ENCODE data around the gene PIKFYVE.
A peak's percentile ranks its signal among the peaks of the same experiment; 100 is the strongest.
"Not testable (repeated sequence)": the region's sequence is repeated elsewhere in the genome, so short reads cannot be mapped to it uniquely, and the experiment has no call there.

PIKFYVE gene

DNA sequence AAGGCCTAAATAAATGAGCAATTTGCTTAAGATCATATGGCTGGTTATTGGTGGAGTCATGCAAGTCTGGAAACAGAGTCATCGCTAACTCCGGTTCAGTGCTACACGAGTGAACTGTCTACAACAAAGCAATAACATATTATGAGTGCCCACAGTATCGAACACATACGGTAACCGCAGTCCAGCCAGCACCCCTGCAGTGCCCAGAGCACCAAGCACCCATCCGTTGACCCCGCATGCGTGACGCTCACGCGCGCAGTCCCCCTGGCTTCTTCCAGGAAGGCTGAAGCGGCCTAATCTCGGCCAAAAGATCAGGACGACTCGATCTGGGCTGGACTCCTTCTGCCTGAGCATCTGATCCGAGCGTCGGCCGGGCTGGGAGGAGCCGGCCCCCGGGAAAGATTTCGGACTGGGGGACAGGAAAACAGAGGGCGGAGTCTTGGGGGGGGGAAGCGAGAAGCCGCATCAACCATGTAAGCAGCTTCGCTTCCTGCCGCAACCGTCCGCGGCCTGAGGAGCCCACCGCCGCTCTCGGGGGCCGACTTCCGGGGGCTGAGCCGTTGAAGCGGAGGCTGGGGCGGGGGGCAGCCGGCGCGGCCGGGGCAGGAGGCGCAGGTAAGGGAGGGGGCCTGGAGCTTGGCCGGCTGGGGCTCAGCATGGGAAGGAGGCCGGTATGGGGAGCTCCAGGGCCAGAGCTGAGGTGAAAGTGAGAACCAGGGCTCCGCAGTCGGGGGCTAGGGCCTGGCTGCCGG, at the start of gene PIKFYVE:
PIKFYVE (plus strand) TSS at position 455 of the 752 bp plus-strand sequence. CDS start 5,265 bp downstream, outside the sequence.
- DNase-seq = peak; percentile 94

GRCh38 chr2:208221873-208222272, 44.2 kb upstream of the PIKFYVE start:
- not testable (repeated sequence) for DNase-seq

- no peak for DNase-seq
Measured at GRCh38 chr2:208222351-208222750, 43.7 kb upstream of the PIKFYVE start.

GRCh38 chr2:208224802-208225201, 41.3 kb upstream of the PIKFYVE start:
- DNase-seq = no peak

DNA sequence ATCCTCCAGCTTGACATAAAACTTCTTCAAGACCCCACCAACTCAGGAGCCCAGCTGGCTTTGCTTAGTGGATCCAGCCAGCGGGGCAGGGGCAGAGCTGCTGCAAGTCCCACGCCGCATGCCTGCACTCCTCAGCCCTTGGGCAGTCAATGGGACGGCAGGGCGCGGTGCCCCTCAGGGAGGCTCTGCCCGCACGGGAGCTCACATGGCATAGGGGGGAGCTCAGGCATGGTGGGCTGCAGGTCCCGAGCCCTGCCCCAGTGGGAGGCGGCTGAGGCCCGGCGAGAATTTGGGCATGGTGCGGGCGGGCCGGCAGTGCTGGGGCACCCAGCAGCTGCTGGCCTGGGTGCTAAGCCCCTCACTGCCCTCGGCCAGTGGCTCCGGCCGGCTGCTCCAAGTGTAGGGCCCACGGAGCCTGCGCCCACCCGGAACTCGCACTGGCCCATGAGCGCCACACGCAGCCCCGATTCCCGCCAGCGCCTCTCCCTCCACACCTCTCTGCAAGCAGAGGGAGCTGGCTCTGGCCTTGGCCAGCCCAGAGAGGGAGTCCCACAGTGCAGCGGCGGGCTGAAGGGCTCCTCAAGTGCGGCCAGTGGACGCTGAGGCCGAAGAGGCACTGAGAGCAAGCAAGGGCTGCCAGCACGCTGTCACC, 38.3 kb upstream of the PIKFYVE start:
- no peak for DNase-seq

- DNase-seq = no peak
Measured at GRCh38 chr2:208228476-208228875, 37.6 kb upstream of the PIKFYVE start.

DNA sequence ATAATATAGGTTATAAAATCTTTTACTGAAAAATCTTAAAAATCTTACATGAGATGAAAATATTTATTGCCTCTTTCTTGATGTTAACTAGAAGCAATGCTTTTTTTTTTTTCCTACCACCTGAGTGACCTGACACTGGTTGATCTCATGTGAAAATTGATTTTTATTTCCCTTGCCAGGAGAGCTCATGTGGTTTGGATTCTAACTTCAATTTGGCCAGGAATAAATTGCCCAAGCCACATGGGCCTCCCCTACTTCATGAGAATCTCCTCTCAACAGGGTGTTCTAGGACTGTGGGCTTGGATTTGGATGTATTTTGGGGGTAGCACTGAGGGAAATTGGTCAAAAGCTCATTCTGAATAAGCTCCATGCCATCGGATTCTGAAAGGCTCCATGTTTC, 31.3 kb upstream of the PIKFYVE start:
- no peak for DNase-seq

DNA sequence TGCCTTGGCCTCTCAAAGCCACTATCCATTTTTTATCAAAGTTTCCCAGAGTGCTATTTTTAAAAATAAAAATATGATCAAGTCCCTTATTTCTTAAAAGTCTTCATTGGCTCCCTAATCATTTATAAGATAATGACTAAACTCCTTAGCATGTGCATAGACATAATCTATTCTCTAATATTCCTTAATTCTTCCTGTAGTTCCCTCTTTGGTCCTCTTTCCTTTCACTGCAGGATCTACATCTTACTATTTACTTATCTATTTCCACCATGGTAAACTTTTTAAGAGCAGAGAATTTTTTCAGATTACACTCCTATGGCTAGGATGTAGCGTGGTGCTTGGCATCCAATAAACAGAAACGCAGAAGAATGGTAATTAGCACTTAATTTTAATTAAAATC, 30.2 kb upstream of the PIKFYVE start:
- DNase-seq = no peak

- no peak for DNase-seq
Measured at GRCh38 chr2:208239770-208240493, 26.1 kb upstream of the PIKFYVE start.

GRCh38 chr2:208240619-208241209, 25.3 kb upstream of the PIKFYVE start:
- no peak for DNase-seq

- DNase-seq = no peak
Measured at GRCh38 chr2:208244422-208244821, 21.6 kb upstream of the PIKFYVE start.

DNA sequence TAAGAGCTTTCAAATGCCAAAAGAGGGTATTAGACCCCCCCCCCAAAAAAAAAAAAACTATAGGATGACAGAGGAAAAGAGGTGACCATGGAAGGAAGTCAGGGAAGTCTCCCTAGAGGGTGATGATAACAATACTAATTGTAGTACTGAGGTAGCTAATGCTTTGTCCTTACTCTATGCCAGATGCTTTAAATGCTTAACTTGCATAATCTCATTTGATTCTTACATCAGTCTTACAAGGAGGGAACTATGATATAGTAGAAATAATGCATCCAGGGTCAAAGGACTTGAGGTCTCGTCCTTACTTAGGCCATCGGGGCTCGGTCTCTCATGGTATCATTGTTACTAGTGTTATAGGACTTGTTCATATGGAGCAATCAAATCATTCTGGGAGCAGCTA, 20.3 kb upstream of the PIKFYVE start:
- no peak for DNase-seq

DNA sequence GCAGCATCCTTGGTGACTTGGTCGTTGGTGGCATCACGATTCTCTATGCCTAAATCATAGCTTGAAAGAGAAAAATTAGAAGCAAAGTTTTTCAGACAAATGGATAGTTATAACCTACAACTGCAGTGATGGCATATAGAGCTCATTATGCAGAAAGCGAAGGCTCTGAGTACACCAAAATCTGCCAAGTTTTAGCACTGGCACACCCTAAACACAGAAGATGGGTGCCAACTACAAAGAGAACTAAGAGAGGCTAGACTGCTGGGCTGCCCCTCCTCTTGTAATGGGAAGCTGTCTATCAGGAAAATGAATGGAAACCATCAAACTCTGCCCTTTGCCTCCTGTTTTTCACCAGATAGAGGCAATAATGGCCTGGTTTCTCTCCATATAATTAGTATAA, 17.5 kb upstream of the PIKFYVE start:
- DNase-seq = no peak

DNA sequence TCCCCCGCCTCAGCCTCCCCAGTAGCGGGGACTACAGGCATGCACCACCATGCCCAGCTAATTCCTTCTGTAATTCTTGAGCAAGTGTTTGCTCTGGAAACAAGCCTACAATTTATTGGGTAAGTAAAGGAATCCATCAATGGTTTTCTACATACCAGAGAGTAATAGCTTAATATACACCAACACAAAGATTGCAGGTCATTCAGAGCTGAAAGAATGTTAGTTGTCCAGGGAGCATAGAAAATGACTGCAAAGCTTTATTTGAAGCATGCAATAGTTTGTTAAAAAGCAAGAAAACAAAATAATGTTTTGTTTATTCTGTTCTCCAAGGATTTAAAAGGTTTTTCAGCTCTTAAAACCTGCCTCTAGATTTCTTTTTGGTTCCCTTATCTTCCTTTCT, 16.8 kb upstream of the PIKFYVE start:
- no peak for DNase-seq

DNA sequence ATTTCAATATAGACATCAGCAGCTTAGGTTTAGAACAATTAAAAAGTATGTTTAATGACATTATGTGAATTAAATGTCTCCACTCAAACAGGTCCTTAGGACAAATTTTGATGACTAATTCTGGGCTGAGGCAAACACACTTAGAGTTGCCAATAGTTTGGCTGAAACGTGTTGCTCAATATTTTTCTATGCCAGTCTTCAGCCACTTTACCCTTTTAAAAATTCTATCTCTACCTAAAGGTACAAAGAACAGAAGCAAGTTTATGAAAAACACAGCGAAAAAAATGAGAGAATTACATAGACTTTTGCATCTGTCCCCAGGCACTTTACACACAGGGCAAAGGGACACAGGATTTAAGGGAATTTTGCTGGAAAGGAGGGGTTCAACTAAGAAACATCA, 15.7 kb upstream of the PIKFYVE start:
- DNase-seq = no peak

DNA sequence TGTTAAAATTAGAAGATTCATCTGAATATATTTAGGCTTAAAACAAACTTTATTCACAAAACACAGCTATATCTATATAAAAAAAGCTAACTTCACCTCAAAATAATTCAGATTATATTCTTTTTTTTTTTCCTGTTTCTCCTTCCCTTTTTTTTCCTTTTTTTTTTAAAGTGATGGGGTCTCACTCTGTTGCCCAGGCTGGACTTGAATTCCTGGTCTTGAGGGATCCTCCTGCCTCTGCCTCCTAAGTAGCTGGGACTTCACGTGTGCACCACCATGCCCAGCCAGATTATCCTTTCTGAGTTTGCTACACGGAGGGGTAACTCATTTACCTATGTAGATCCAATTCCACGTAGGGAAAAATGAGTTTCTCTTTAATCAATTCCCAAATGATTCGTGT, 15.0 kb upstream of the PIKFYVE start:
- DNase-seq = no peak

DNA sequence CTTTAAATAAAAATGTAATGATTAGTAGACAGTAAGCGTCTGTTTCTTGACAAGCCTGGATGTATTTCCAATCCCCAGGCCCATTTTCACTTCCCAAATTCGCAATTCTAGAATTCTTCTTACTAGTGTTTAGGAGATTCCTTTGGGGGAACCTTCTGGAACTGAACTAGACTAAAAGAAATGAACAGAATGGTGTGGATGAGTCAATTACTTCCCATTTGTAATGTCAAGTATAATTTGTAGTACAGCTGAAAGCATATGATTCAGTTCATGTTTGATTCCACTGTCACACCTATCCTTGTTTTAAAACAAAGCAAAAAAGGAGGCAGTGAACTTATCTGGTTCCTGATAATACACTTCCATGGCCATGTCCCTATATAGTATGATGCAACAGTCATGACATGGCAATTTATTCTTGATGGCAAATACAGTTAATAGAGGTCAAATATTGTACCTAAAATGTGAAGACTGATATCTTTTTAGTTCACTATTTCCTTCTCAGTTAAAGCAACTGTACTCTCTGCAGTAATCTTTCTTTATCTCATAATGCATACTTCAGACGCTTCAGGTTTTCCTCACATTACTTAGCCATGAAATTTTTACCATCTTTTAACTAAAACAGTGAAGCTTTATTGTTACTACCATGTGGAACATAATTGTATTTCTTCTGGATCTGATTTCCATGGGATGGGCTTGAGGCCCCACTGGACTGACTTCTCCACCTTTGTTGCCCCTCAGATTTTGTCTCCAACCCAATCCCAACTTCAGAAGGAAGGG, 13.2 kb upstream of the PIKFYVE start:
- DNase-seq = no peak

DNA sequence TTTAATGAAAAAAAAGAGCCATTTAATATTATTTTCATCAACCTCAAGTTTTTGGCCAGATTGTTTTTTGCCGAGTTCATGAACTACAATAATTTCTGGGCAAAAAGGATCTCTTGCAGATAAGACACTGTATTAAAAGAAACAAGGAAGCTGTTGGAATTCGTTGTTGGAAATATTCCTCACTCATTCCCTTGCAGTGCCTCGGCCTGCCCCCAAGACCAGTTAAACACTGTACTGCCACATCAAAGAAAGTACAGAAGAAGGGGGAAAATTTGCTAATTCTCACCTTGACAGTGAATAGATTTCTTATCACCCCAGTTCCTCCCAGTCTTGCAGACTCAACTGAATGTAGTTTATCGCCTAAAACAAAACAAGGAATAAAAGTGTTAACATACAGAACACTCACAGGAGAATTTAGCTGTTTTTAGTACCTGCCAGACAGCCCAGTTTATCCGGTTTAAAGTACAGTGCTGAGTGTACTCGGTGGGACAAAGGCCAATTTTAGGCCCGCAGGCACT, 12.4 kb upstream of the PIKFYVE start:
- no peak for DNase-seq

GRCh38 chr2:208254118-208254870, 11.8 kb upstream of the PIKFYVE start:
- peak; percentile 63 for DNase-seq

- peak; percentile 89 for DNase-seq
Measured at GRCh38 chr2:208254871-208255556, 11.0 kb upstream of the PIKFYVE start, which contains the start of gene IDH1. Gene IDH1 (minus strand): TSS chr2:208255071. CDS start chr2:208251551, 3,520 bp downstream.

GRCh38 chr2:208255557-208256106, 10.4 kb upstream of the PIKFYVE start:
- no peak for DNase-seq

Data from NCI-H774 (cell line).